IPS-20b (cell line): ENCODE results near the gene KIF26B.

Source experiments
- H3K27ac ChIP-seq: one replicate; pipeline ENCODE4 v1.5.1; 2013; ENCODE audit warnings: low read length
- H3K27me3 ChIP-seq: 2 replicates; pipeline ENCODE4 v1.6.1; 2013; ENCODE audit warnings: mild to moderate bottlenecking, low read length, inconsistent platforms; ENCODE audit not compliant: insufficient read depth
- H3K36me3 ChIP-seq: 2 replicates; pipeline ENCODE4 v1.6.1; 2013; ENCODE audit warnings: low read depth, mild to moderate bottlenecking, inconsistent platforms, low read length, moderate library complexity; ENCODE audit not compliant: insufficient read depth
- H3K4me1 ChIP-seq: 2 replicates; pipeline ENCODE4 v1.6.1; 2013; ENCODE audit warnings: mild to moderate bottlenecking, control low read depth, inconsistent platforms, low read length, moderate library complexity; ENCODE audit not compliant: insufficient read depth
- H3K4me3 ChIP-seq: 2 replicates; pipeline ENCODE4 v1.5.1; 2013; ENCODE audit warnings: mild to moderate bottlenecking, low read length, inconsistent platforms
- H3K9ac ChIP-seq: 2 replicates; pipeline ENCODE4 v1.6.1; 2013; ENCODE audit warnings: low read depth, mild to moderate bottlenecking, inconsistent platforms, low read length, moderate library complexity
- H3K9me3 ChIP-seq: 2 replicates; pipeline ENCODE4 v1.6.1; 2013; ENCODE audit warnings: mild to moderate bottlenecking, low read depth, low read length, inconsistent platforms; ENCODE audit not compliant: insufficient read depth

KIF26B gene

GRCh38 chr1:245649666-245650065 is 494.9 kb downstream of the KIF26B start:
- H3K36me3 ChIP-seq, result no peaks in the 10 kb centered on the region
- peaks cover 2% of the 10 kb centered on the region; the same call in 1 of the 2 replicates for H3K4me1 ChIP-seq
- H3K9me3 ChIP-seq, result peaks cover 10% of the 10 kb centered on the region
- no peak overlapping the region for H3K9ac ChIP-seq
- no peaks in the 10 kb centered on the region; the same call in 1 of the 2 replicates for H3K27me3 ChIP-seq
- no peak overlapping the region for H3K4me3 ChIP-seq
- no peak overlapping the region for H3K27ac ChIP-seq

GRCh38 chr1:245650441-245650960 is 495.7 kb downstream of the KIF26B start:
- Histone ChIP-seq H3K9me3 (peaks cover 10% of the 10 kb centered on the region), H3K27ac (no peak overlapping the region), H3K9ac (no peak overlapping the region), H3K4me1 (peaks cover 8% of the 10 kb centered on the region; the same call in 1 of the 2 replicates), H3K27me3 (no peaks in the 10 kb centered on the region; the same call in 1 of the 2 replicates), H3K4me3 (no peak overlapping the region), H3K36me3 (no peaks in the 10 kb centered on the region)

GRCh38 chr1:245651093-245651492 is 496.3 kb downstream of the KIF26B start:
- Histone ChIP-seq H3K27me3 (no peaks in the 10 kb centered on the region; the same call in 1 of the 2 replicates), H3K36me3 (no peaks in the 10 kb centered on the region), H3K4me3 (no peak overlapping the region), H3K27ac (no peak overlapping the region), H3K4me1 (peaks cover 8% of the 10 kb centered on the region; the same call in 1 of the 2 replicates), H3K9ac (no peak overlapping the region), H3K9me3 (peaks cover 10% of the 10 kb centered on the region)

GRCh38 chr1:245652116-245652515 is 497.3 kb downstream of the KIF26B start:
- Histone ChIP-seq H3K36me3 (no peaks in the 10 kb centered on the region), H3K4me1 (peaks cover 8% of the 10 kb centered on the region; the same call in 1 of the 2 replicates), H3K27me3 (no peaks in the 10 kb centered on the region; the same call in 1 of the 2 replicates)

GRCh38 chr1:245652660-245653427 is 498.1 kb downstream of the KIF26B start:
- no peak overlapping the region for H3K4me3 ChIP-seq
- H3K27ac ChIP-seq, result no peak overlapping the region
- H3K4me1 ChIP-seq, result peaks cover 12% of the 10 kb centered on the region; the same call in 1 of the 2 replicates
- H3K36me3 ChIP-seq, result no peaks in the 10 kb centered on the region
- no peak overlapping the region for H3K9ac ChIP-seq
- H3K27me3 ChIP-seq, result no peaks in the 10 kb centered on the region; the same call in 1 of the 2 replicates
- H3K9me3 ChIP-seq, result peaks cover 10% of the 10 kb centered on the region

More at GRCh38 chr1:245652116-245652515, 497.3 kb downstream of the KIF26B start:
- no peak overlapping the region for H3K9ac ChIP-seq
- H3K4me3 ChIP-seq, result no peak overlapping the region
- no peak overlapping the region for H3K27ac ChIP-seq
- H3K9me3 ChIP-seq, result peaks cover 10% of the 10 kb centered on the region

DNA sequence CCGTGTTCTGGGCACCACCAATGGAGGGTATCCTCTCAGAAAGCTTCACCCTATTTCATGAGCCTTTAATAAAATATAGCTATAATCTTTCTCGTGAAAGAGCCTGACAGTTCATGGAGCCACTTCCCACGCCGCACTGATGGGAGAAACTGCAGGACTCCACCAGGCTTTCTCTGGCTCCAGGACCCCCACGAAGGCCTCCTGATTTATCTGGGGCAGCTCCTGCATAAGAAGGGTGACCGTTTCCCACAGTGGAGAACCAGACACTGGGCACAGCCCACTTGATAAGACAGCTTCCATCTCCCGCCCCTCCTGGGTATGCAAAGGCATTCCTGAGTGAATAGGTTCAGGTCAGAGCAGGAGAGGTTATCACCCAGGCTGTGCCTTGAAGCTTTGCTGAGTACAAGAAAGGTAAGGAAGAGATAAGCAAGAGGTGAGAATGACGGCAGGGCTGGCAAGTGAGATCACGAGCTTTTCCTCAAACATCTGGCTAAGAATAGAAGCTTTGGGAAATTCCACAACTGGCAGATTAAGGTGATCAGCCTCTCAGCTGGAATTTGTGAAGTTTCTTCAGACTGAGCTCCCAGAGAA is 499.8 kb downstream of the KIF26B start:
- Histone ChIP-seq H3K36me3 (no peaks in the 10 kb centered on the region), H3K4me3 (no peak overlapping the region), H3K27me3 (no peaks in the 10 kb centered on the region; the same call in 1 of the 2 replicates), H3K9me3 (peaks cover 10% of the 10 kb centered on the region), H3K9ac (no peak overlapping the region), H3K4me1 (peaks cover 14% of the 10 kb centered on the region; the same call in 1 of the 2 replicates), H3K27ac (no peak overlapping the region)

GRCh38 chr1:245656189-245656717 is 501.5 kb downstream of the KIF26B start:
- no peak overlapping the region for H3K27ac ChIP-seq
- peaks cover 8% of the 10 kb centered on the region for H3K9me3 ChIP-seq
- no peaks in the 10 kb centered on the region for H3K27me3 ChIP-seq
- no peak overlapping the region for H3K9ac ChIP-seq
- no peak overlapping the region for H3K4me3 ChIP-seq
- H3K4me1 ChIP-seq, result peaks cover 14% of the 10 kb centered on the region; the same call in 1 of the 2 replicates
- H3K36me3 ChIP-seq, result no peaks in the 10 kb centered on the region

DNA sequence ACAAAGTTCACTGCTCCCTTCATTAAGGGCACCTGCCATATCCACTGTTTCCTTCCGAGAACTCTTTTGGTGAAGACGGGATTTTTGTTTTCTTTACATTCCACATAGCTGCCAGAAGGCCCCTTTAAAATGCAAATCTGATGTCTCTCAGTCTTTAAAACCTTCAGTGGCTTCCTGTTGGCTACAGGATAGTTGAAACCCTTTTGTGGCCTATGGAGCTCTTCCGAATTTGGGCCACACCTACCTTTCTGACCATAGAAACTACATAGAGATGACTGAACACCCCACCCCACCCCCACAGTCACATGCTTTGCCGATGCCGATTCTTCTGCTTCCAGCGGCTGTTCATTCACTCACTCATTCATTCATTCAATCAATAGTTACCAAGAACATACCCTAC is 502.6 kb downstream of the KIF26B start:
- Histone ChIP-seq H3K36me3 (no peaks in the 10 kb centered on the region), H3K9me3 (no peaks in the 10 kb centered on the region), H3K4me1 (peaks cover 14% of the 10 kb centered on the region; the same call in 1 of the 2 replicates), H3K9ac (no peak overlapping the region), H3K27me3 (no peaks in the 10 kb centered on the region), H3K27ac (no peak overlapping the region), H3K4me3 (no peak overlapping the region)

DNA sequence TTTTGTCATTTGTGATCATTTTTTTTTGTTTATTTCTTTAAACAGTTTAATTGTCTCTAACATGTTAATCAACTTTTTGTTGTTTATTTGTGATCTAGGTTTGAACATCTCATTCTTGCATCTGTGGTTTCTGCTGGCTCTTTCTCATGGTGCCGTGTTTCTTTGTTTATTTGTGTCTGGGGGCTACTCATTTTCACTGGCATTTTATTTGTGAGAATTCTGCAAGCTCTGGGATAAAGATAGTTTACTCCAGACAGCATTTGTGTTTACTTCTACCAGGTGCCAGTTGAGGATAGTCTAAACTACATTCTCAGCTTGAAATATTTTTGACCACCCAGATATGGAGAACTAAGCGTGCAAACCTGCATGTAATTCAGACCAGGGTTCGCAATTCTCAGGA is 508.6 kb downstream of the KIF26B start:
- H3K4me3 ChIP-seq, result no peak overlapping the region
- no peak overlapping the region for H3K9ac ChIP-seq
- no peaks in the 10 kb centered on the region for H3K36me3 ChIP-seq
- H3K9me3 ChIP-seq, result no peaks in the 10 kb centered on the region
- H3K27me3 ChIP-seq, result no peaks in the 10 kb centered on the region
- no peak overlapping the region for H3K27ac ChIP-seq
- no peaks in the 10 kb centered on the region for H3K4me1 ChIP-seq

- Histone ChIP-seq H3K4me1 (no peaks in the 10 kb centered on the region), H3K9ac (no peak overlapping the region), H3K4me3 (no peak overlapping the region), H3K27ac (no peak overlapping the region), H3K27me3 (no peaks in the 10 kb centered on the region), H3K9me3 (no peaks in the 10 kb centered on the region), H3K36me3 (no peaks in the 10 kb centered on the region)
Observed at GRCh38 chr1:245663841-245664240, 509.1 kb downstream of the KIF26B start.

- Histone ChIP-seq H3K4me1 (no peaks in the 10 kb centered on the region), H3K4me3 (no peak overlapping the region), H3K9ac (no peak overlapping the region), H3K36me3 (no peaks in the 10 kb centered on the region), H3K27ac (no peak overlapping the region), H3K27me3 (no peaks in the 10 kb centered on the region), H3K9me3 (no peaks in the 10 kb centered on the region)
Observed at GRCh38 chr1:245666412-245666811, 511.6 kb downstream of the KIF26B start.
